Stimulated activated CD8-positive, alpha-beta memory T cell treated with anti-CD3 and anti-CD28 coated beads, Interleukin-7, amount 100 ng/mL, for 48 hours (primary cell): ENCODE results near the gene SAXO1.

Source experiments
- DNase-seq, 2 donors: peaks; one replicate each; pipeline ENCODE4 v3.0.0-alpha.2; 2020; ENCODE audit warnings: low read depth in 1 of 2; ENCODE audit errors: extremely low read depth in 1 of 2

SAXO1 gene

DNA sequence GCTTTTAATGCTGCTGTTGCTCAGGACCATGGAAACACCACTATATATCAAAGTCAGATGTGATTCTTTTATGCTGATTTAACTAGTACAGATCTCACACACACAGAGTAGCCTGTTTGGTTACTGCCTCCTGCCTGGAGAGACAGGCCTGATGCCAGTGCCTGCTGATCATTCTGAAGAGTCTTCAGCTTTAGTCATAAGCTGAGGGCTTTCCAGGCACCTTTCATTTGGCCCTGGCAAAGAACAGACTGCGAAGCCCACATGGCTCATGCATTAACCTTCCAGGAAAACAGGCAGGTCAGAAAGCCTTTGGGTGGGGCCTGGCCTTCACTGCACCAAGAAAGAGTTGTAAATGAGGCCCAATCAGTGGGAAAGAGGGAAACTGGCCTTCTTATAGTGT, 144.7 kb downstream of the SAXO1 start:
- DNase-seq: no peak

DNA sequence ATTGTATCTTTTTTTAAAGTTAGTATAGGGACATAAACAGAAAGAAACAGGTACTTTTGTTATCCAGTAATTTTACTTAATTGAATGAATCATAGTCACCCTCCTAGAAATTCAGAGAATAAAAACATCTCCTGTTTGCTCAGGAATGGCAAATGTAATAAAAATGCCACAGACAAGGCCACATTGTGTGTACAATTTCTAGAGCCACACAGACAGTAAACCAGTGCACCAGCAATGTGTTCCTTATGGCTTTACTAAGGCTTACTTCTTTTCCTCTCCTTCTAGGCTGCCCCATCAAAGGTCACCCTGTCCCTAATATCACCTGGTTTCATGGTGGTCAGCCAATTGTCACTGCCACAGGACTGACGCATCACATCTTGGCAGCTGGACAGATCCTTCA, 145.5 kb downstream of the SAXO1 start:
- no peak for DNase-seq

DNA sequence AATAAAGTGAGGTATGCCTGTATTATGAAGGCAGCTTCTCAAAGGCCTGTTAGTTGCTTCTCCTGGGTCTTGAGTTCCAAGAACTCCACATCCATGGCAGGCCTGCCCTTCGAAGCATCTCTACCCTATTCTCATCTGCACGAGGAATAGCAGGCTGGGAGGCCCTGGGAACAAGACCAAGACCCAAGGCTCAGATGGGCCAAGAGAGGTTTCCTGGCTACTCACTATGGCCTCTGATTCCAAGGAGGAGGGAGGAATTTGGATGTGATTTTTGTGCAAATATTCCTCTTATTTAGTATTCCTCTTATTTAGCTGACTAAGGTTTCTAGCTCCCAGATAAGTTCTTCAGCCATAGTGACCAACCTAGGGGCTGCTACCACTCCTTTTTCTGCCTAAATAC, 151.3 kb downstream of the SAXO1 start:
- no peak for DNase-seq

DNA sequence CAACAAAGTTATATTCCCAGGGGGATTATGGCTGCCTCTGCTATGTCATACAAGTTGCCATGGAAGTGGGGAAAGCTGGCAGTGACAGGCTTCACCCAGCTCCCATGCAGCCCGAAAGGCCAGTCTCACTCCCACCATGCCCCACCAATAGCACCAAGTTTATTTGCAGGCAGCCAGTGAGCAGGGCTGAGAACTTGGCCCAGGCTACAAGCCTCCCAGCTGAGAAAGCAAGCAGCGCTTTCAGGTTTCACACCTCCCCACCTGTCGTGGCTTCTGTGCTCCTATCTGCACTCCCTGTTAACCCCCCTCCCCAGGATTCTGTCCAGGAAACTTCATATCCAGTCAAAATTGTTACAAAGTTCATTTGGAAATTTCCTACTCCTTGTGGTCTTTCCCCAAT, 155.0 kb downstream of the SAXO1 start:
- DNase-seq: no peak
